K562 (cell line): ENCODE data around the gene PSME4. TPM values are rescaled to one million over a fixed set of nuclear protein-coding genes. Genes with fewer than 3 reads are reported as not detected.
"Not testable (repeated sequence)": the region's sequence is repeated elsewhere in the genome, so short reads cannot be mapped to it uniquely, and the experiment has no call there.

Source experiments
- ATAC-seq: fragments of 200-7000 bp; cut with Tn5 transposase; 3 replicates; pipeline ENCODE4 v1.9.1; 2020; ENCODE audit warnings: moderate library complexity
- BruUV-seq: library from RNA; stranded (reverse); fragments of 400-500 nt; replicated peaks from 2 replicates; lab custom pipeline; 2021; lab: Mats Ljungman, UMichigan
- CTCF ChIA-PET: fragments of 300-600 bp; formaldehyde crosslinking; extraction: SDS; loops from one replicate; lab custom pipeline; 2021; ENCODE audit warnings: low intra/inter-chr PET ratio; lab: Yijun Ruan, JAX
- POLR2A ChIA-PET: fragments of 300-600, 350-650 bp; sonication (Branson Sonifier 250); formaldehyde crosslinking; extraction: SDS; loops from one replicate; lab custom pipeline; 2021; ENCODE audit warnings: antibody characterized with exemption, inconsistent platforms; lab: Yijun Ruan, JAX
- DNase-seq, 4 experiments: peaks; one replicate each; pipeline versions ENCODE4 v3.0.0 to v3.0.0-alpha.2; 2011 to 2018; ENCODE audit warnings: low spot score in 3 of 4, mixed read lengths in 3 of 4; ENCODE audit errors: extremely low read depth in 1 of 4
- FAIRE-seq: peaks from 2 replicates; lab custom pipeline; 2011; peaks lifted over from hg19 to GRCh38; lab: Jason Lieb, UNC
- H2AFZ ChIP-seq: 2 replicates; pipeline ENCODE4 v1.6.0; 2011; ENCODE audit warnings: low read depth, low read length, control low read depth, inconsistent platforms
- H3K27ac ChIP-seq: fragments of 200-600 bp; 3 replicates; pipeline ENCODE4 v1.8.0; 2011; ENCODE audit warnings: low read depth, mild to moderate bottlenecking, control low read depth, inconsistent platforms, low read length, moderate library complexity, mixed read lengths; ENCODE audit errors: extremely low read depth
- H3K27me3 ChIP-seq, 2 experiments: fragments of 300-600 bp in 1 of 2; 2 replicates in 1 of 2; 3 replicates in 1 of 2; pipeline versions ENCODE4 v1.6.0 to v1.8.0; 2011; ENCODE audit warnings: inconsistent platforms in 2 of 2, low read length in 2 of 2, mild to moderate bottlenecking in 1 of 2, mixed read lengths in 1 of 2, moderate library complexity in 1 of 2; ENCODE audit not compliant: control insufficient read depth in 2 of 2, insufficient read depth in 2 of 2
- H3K36me3 ChIP-seq: fragments of 300-600 bp; 3 replicates; pipeline ENCODE4 v1.8.0; 2011; ENCODE audit warnings: mild to moderate bottlenecking, low read length, inconsistent platforms; ENCODE audit not compliant: control insufficient read depth, insufficient read depth
- H3K4me1 ChIP-seq, 2 experiments: fragments of 200-600 bp in 1 of 2; replicated peaks in 1 of 2; 2 replicates in 1 of 2; 3 replicates in 1 of 2; pipeline versions ENCODE4 v1.5.1 to v1.8.0; 2011; ENCODE audit warnings: inconsistent platforms in 2 of 2, low read length in 2 of 2, mild to moderate bottlenecking in 1 of 2, mixed read lengths in 1 of 2, moderate library complexity in 1 of 2; ENCODE audit not compliant: control insufficient read depth in 2 of 2, insufficient read depth in 2 of 2
- H3K4me2 ChIP-seq: 2 replicates; pipeline ENCODE4 v1.6.1; 2011; ENCODE audit warnings: low read length, control low read depth, inconsistent platforms, mixed read lengths; ENCODE audit not compliant: insufficient read depth
- H3K4me3 ChIP-seq: fragments of 200-600 bp; sonication (generic), shearing (Covaris generic); 2 replicates; pipeline ENCODE4 v1.5.1; 2016; ENCODE audit warnings: control low read depth, inconsistent platforms
- H3K79me2 ChIP-seq: fragments of 200-600 bp; 3 replicates; pipeline ENCODE4 v1.8.0; 2011; ENCODE audit warnings: low read length, inconsistent platforms; ENCODE audit not compliant: control insufficient read depth, insufficient read depth
- H3K9ac ChIP-seq, 2 experiments: 2 replicates each; pipeline versions ENCODE4 v1.6.0 to v1.6.1; 2011; ENCODE audit warnings: low read depth in 2 of 2, low read length in 2 of 2, control low read depth in 1 of 2, inconsistent platforms in 1 of 2, mild to moderate bottlenecking in 1 of 2, mixed read lengths in 1 of 2; ENCODE audit not compliant: insufficient read depth in 1 of 2
- H3K9me1 ChIP-seq: one replicate; pipeline ENCODE4 v1.6.0; 2011; ENCODE audit warnings: inconsistent platforms, mild to moderate bottlenecking, low read length, moderate library complexity; ENCODE audit not compliant: control insufficient read depth, insufficient read depth
- H3K9me3 ChIP-seq: replicated peaks from 2 replicates; pipeline ENCODE4 v1.5.1; 2011; ENCODE audit warnings: low read depth, low read length, inconsistent platforms; ENCODE audit not compliant: control insufficient read depth, insufficient read depth
- H4K20me1 ChIP-seq: replicated peaks from 2 replicates; pipeline ENCODE4 v1.6.1; 2011; ENCODE audit warnings: low read length, inconsistent platforms, mixed read lengths; ENCODE audit not compliant: control insufficient read depth, insufficient read depth
- HDAC1 ChIP-seq, 2 experiments: fragments of 450-650 bp; IDR thresholded peaks; 2 replicates each; pipeline ENCODE4 v1.6.1; 2016 to 2017; ENCODE audit warnings: inconsistent platforms in 1 of 2, mild to moderate bottlenecking in 1 of 2, moderate library complexity in 1 of 2
- HNRNPK ChIP-seq: fragments of 200-400 bp; formaldehyde crosslinking; IDR thresholded peaks from one replicate; pipeline ENCODE4 v1.6.1; 2018; ENCODE audit warnings: mild to moderate bottlenecking, low read depth, low read length; ENCODE audit not compliant: poor library complexity, severe bottlenecking
- PCBP1 ChIP-seq: fragments of 200-400 bp; formaldehyde crosslinking; IDR thresholded peaks from 2 replicates; pipeline ENCODE4 v1.6.1; 2018; ENCODE audit warnings: mild to moderate bottlenecking, low read depth, low read length; ENCODE audit not compliant: poor library complexity, severe bottlenecking
- PCBP2 ChIP-seq: fragments of 200-400 bp; formaldehyde crosslinking; IDR thresholded peaks from 2 replicates; pipeline ENCODE4 v1.6.1; 2018; ENCODE audit warnings: low read length, low read depth, mild to moderate bottlenecking, moderate library complexity; ENCODE audit not compliant: poor library complexity, severe bottlenecking
- WGBS: fragments of 100-300 bp; shearing (Covaris generic); methylation state at CpG from one replicate; pipeline ENCODE4 v1.1.6; 2016; ENCODE audit warnings: low coverage, mixed read lengths; ENCODE audit not compliant: insufficient coverage; ENCODE audit errors: missing lambda C conversion rate; 5-methylcytosine and 5-hydroxymethylcytosine counted together
- in situ Hi-C: fragments of 300-500 bp; cut with MboI; formaldehyde crosslinking; loops from 4 replicates; pipeline ENCODE4 v1.15.0; 2018; ENCODE audit warnings: inconsistent platforms, mixed read lengths
- intact Hi-C: fragments of 100-400 bp; cut with micrococcal nuclease; formaldehyde crosslinking; loops from 2 replicates; pipeline ENCODE4 v1.14.2; 2022
- polyA plus RNA-seq, 8 experiments: library from polyadenylated mRNA; depleted of rRNA in 4 of 8; stranded (reverse) in 5 of 8; unstranded in 3 of 8; fragments of >200 nt; fragmentation: Nextera tagmentation in 2 of 8; fragmentation: Illumina TruSeq in 1 of 8; extraction: Ambion mirVana in 2 of 8; extraction: Trizol in 1 of 8; gene quantifications; 2 replicates each; pipeline versions ENCODE4 v1.2.1 to v1.2.3, GENCODE V29; 2011 to 2014; ENCODE audit warnings: inconsistent platforms in 1 of 8, missing spikeins in 1 of 8
- total RNA-seq, 7 experiments: library from RNA; depleted of rRNA in 6 of 7; stranded (reverse); fragments of >200 nt in 6 of 7; fragmentation: Illumina TruSeq in 2 of 7; extraction: Trizol in 2 of 7; gene quantifications; 2 replicates each; pipeline versions ENCODE4 v1.2.1 to v1.2.3, GENCODE V29; 2011 to 2021; ENCODE audit warnings: low replicate concordance in 1 of 7

PSME4 gene
- total and polyA plus RNA-seq, 9 of the 15 experiments (the other 6 are each of a cell fraction or from before 2014, with no cell fraction given): 24.3 to 77.8 (median 40.5) TPM

- H3K27ac ChIP-seq, BruUV-seq, in situ Hi-C loops, H3K4me1 ChIP-seq, H3K9me3 ChIP-seq, ATAC-seq, H3K4me2 ChIP-seq, H3K79me2 ChIP-seq, POLR2A ChIA-PET, H3K36me3 ChIP-seq, H3K9ac ChIP-seq, FAIRE-seq, H4K20me1 ChIP-seq, H3K9me1 ChIP-seq, intact Hi-C loops, H2AFZ ChIP-seq, DNase-seq, CTCF ChIA-PET, H3K4me3 ChIP-seq, H3K27me3 ChIP-seq: not testable (repeated sequence)
- 74% methylated on average over 7 of the region's 7 CpGs for WGBS
Observed at GRCh38 chr2:53841651-53842050, 129.1 kb downstream of the PSME4 start.

DNA sequence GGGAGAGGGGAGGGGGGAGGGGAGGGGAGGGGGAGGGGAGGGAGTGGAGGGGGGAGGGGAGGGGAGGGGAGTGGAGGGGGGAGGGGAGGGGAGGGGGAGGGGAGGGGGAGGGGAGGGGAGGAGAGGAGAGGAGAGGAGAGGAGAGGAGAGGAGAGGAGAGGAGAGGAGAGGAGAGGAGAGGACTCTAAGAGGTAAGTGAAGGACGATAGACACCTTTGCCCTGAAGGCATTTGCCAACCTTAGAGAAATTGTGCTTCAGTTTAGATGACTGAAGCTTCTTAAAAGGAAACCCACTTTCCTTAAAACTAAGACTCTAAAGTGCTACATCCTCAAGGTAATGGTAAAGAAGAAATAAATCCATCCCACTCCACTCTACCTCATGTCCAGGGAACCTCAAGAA is 130.2 kb downstream of the PSME4 start:
- FAIRE-seq (no peak), ATAC-seq (no peak), DNase-seq (no peak)
- WGBS: no CpG with 5 or more reads among the region's 1 CpG
- CTCF ChIA-PET: no interaction called here
- intact Hi-C loops (no loop called here), in situ Hi-C loops (no loop called here)
- H2AFZ ChIP-seq: no peak overlapping the region
- peak; percentile 81 for TF ChIP-seq PCBP1
- peak; percentile 56 for TF ChIP-seq HNRNPK
- no peak for TF ChIP-seq HDAC1 (IDR thresholded peaks at IDR 0.05)
- peak; percentile 88 for TF ChIP-seq PCBP2
- no peaks in the 10 kb centered on the region; a peak in 2 of 5 replicates for H3K4me1 ChIP-seq
- no peaks in the 10 kb centered on the region for H3K27me3 ChIP-seq
- no TSS peak for BruUV-seq
- H3K4me2 ChIP-seq: no peak overlapping the region
- no peak overlapping the region for H3K9ac ChIP-seq
- no peaks in the 10 kb centered on the region for H3K36me3 ChIP-seq
- no peaks in the 10 kb centered on the region for H3K79me2 ChIP-seq
- H4K20me1 ChIP-seq: no peaks in the 10 kb centered on the region
- H3K9me3 ChIP-seq: no peaks in the 10 kb centered on the region
- no peak overlapping the region for H3K27ac ChIP-seq
- POLR2A ChIA-PET: no interaction called here
- H3K9me1 ChIP-seq: no peaks in the 10 kb centered on the region
- no peak overlapping the region for H3K4me3 ChIP-seq

DNA sequence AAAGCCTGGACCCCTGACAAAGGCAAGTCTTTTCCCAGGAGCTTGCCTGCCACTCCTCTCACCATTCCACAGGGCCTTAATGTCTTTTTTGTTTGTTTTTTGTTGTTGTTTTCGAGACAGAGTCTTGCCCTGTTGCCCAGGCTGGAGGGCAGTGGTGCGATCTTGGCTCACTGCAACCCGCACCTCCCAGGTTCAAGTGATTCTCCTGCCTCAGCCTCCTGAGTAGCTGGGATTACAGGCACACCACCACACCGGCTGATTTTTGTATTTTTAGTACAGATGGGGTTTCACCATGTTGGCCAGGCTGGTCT is 140.9 kb downstream of the PSME4 start:
- POLR2A ChIA-PET: interaction anchor here (0.5 kb wide), 1 partner anchor 19 kb away, joined by 3 read pairs; no protein-coding TSS in a partner anchor
- intact Hi-C loops: loop anchor here (10.0 kb wide), 2 partner anchors 235 to 405 kb away; no protein-coding TSS in a partner anchor
- H3K79me2 ChIP-seq, BruUV-seq, H4K20me1 ChIP-seq, ATAC-seq, H3K4me2 ChIP-seq, H3K4me3 ChIP-seq, H3K4me1 ChIP-seq, FAIRE-seq, H3K9ac ChIP-seq, H3K9me3 ChIP-seq, in situ Hi-C loops, H3K36me3 ChIP-seq, DNase-seq, H3K27ac ChIP-seq, CTCF ChIA-PET, H3K27me3 ChIP-seq, H3K9me1 ChIP-seq: not testable (repeated sequence)
- H2AFZ ChIP-seq: peak overlapping the region; percentile 38; the same call in 1 of the 2 replicates
- 44% methylated on average over 4 of the region's 4 CpGs for WGBS
